Measurements from ENCODE around the gene PHACTR2. TPM values are rescaled to one million over a fixed set of nuclear protein-coding genes. Genes with fewer than 3 reads are reported as not detected.
"Not testable (repeated sequence)": the region's sequence is repeated elsewhere in the genome, so short reads cannot be mapped to it uniquely, and the experiment has no call there.

PHACTR2 gene
- total RNA-seq, 4 donors from 2014 or later = 25.4 to 31.8 (median 26.1) TPM

DNA sequence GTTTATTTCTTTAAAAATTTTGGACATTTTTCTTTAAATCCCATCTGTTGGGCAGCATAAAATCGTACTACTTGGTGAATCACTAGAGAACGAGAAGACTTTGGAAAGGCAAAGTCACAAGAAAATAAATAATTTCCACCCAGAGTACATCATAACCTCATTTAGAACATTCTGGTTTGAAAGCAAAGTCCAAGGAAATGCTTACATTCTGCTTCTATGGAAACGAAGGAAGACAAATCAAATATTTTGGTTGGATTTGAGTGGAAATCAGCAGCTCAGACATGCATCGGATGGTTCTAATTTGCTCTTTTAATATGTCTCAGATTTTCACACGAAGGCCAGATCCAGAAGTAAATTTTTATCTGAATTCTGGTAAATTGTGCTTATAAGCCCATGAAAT lies 104.7 kb downstream of the PHACTR2 start:
- H3K4me3 ChIP-seq = no peak overlapping the region
- peaks cover 0 to 42% of the 10 kb centered on the region in 2 donors for H3K36me3 ChIP-seq
- H3K9me3 ChIP-seq = no peaks in the 10 kb centered on the region
- in situ Hi-C loops (cut with MboI; ENCODE audit: low sequenced_read_pairs in 4 of 4) (no loop called here), intact Hi-C loops (cut with DNase I; ENCODE audit: low total_unique reads) (no loop called here)
- no peak overlapping the region for H3K27ac ChIP-seq
- TF ChIP-seq POLR2A (IDR thresholded peaks at IDR 0.05) = no peak
- TF ChIP-seq, protein P1, sequence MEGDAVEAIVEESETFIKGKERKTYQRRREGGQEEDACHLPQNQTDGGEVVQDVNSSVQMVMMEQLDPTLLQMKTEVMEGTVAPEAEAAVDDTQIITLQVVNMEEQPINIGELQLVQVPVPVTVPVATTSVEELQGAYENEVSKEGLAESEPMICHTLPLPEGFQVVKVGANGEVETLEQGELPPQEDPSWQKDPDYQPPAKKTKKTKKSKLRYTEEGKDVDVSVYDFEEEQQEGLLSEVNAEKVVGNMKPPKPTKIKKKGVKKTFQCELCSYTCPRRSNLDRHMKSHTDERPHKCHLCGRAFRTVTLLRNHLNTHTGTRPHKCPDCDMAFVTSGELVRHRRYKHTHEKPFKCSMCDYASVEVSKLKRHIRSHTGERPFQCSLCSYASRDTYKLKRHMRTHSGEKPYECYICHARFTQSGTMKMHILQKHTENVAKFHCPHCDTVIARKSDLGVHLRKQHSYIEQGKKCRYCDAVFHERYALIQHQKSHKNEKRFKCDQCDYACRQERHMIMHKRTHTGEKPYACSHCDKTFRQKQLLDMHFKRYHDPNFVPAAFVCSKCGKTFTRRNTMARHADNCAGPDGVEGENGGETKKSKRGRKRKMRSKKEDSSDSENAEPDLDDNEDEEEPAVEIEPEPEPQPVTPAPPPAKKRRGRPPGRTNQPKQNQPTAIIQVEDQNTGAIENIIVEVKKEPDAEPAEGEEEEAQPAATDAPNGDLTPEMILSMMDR (IDR thresholded peaks at IDR 0.05 in 4 of 5, conservative IDR thresholded peaks at IDR 0.05 in 1 of 5) = no peak
- DNase-seq (no peak), ATAC-seq (no peak)
- H3K4me1 ChIP-seq = no peaks in the 10 kb centered on the region
- H3K27me3 ChIP-seq = no peaks in the 10 kb centered on the region

DNA sequence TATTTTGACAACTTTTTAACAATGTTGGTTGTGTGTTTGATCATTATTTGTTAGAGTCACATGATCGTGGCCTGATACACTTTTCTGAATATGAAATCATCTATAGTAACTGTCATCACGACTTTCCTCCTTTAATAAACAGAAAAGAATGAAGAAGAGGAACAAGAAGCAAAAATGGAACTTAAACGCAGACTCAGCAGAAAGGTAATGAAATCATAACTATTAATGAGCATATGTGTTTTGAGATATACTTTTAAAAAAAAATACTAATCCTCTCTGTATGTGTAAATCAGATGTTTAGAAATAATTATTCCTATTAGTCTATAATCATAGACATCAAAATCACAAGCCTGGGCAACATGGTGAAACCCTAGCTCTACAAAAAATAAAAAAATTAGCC lies 105.3 kb downstream of the PHACTR2 start:
- ATAC-seq = no peak
- no peak for DNase-seq
- intact Hi-C loops (cut with DNase I; ENCODE audit: low total_unique reads) (no loop called here), in situ Hi-C loops (cut with MboI; ENCODE audit: low sequenced_read_pairs in 4 of 4) (no loop called here)
- Histone ChIP-seq H3K4me3 (no peak overlapping the region), H3K9me3 (no peaks in the 10 kb centered on the region), H3K4me1 (no peaks in the 10 kb centered on the region), H3K27me3 (no peaks in the 10 kb centered on the region), H3K27ac (no peak overlapping the region), H3K36me3 (peaks cover 0 to 36% of the 10 kb centered on the region in 2 donors)
- TF ChIP-seq POLR2A (IDR thresholded peaks at IDR 0.05) = no peak
- TF ChIP-seq, protein P1 (IDR thresholded peaks at IDR 0.05 in 4 of 5, conservative IDR thresholded peaks at IDR 0.05 in 1 of 5) = no peak

DNA sequence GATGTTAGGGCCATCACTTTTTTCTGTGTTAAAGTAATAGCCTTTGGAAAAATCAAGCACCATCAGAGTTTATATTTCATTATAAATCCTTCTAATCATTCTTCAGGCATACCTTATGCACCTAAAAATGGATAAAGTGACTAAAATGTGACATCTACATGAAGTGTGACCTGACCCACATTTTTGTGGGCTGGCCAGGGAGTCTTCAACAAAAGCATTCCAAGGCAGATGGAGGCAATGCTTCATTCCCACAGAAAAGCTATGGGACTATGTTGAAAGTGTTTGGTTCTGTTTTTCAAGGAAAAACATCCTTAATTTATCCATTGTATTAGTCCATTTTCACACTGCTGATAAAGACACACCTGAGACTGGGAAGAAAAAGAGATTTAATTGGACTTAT lies 106.6 kb downstream of the PHACTR2 start:
- Histone ChIP-seq H3K9me3 (no peaks in the 10 kb centered on the region), H3K27me3 (no peaks in the 10 kb centered on the region), H3K4me3 (no peak overlapping the region), H3K27ac (no peak overlapping the region), H3K4me1 (no peaks in the 10 kb centered on the region), H3K36me3 (peaks cover 0 to 49% of the 10 kb centered on the region in 2 donors)
- in situ Hi-C loops (cut with MboI; ENCODE audit: low sequenced_read_pairs in 4 of 4) = no loop called here
- no peak for DNase-seq
- intact Hi-C loops (cut with DNase I; ENCODE audit: low total_unique reads) = no loop called here
- no peak for TF ChIP-seq POLR2A (IDR thresholded peaks at IDR 0.05)
- TF ChIP-seq, protein P1 (IDR thresholded peaks at IDR 0.05 in 4 of 5, conservative IDR thresholded peaks at IDR 0.05 in 1 of 5) = no peak
- ATAC-seq = no peak

DNA sequence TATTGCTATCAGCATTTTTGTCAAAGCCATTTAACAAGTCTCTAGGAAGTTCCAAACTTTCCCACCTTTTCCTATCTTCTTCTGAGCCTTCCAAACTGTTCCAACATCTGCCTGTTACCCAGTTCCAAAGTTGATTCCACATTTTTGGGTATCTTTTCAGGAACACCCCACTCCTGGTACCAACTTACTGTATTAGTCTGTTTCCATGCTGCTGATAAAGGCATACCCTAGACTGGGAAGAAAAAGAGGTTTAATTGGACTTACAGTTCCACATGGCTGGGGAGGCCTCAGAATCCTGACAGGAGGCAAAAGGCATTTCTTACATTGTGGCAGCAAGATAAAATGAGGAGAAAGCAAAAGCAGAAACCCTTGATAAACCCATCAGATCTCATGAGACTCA lies 108.6 kb downstream of the PHACTR2 start:
- peaks cover 0 to 56% of the 10 kb centered on the region in 2 donors for H3K36me3 ChIP-seq
- H3K4me1 ChIP-seq; H3K9me3 ChIP-seq; H3K4me3 ChIP-seq; H3K27me3 ChIP-seq; DNase-seq; ATAC-seq; H3K27ac ChIP-seq; intact Hi-C loops (cut with DNase I; ENCODE audit: low total_unique reads); in situ Hi-C loops (cut with MboI; ENCODE audit: low sequenced_read_pairs in 4 of 4): not testable (repeated sequence)

DNA sequence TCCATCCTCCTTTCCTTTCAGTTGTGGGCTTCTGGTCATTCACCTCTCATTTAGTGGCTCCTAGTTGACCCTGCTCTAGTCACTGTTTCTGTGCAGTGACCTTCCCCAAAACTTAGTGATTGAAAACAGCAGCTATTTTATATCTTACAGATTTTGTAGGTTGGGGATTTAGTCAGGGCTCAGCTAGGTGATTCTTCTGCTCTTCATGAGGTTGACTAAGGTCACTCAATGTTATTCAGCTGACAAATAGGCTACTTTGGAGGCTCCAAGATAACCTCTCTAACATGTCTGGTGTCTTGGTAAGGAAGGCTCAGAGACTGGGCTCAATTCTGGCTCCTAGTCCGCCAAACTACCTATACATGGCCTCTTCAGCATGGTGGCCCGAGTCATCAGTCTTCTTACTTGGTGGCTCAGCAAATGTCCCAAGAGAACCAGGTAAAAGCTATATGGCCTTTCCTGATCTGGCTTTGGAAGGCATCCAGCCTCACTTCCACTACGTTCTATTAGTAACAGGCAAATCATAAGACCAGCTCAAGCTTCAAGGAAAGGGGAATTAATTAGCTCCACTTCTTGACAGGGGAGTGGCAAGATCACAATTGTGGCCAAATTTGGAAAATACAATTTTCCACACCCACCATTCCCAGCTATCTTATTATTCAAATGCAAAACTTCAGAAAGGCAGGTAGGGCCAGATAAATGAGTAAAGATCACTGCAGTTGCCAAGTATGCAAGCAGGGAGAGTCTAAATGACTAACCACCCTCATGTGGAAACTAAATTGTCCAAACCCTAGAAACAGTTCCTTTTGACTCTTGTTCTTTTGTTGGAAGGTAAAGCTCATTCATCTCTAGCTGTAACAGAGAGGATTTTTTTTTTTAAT lies 114.9 kb downstream of the PHACTR2 start:
- H3K4me3 ChIP-seq = no peak overlapping the region
- TF ChIP-seq, protein P1 (IDR thresholded peaks at IDR 0.05 in 4 of 5, conservative IDR thresholded peaks at IDR 0.05 in 1 of 5) = no peak
- no peak for TF ChIP-seq POLR2A (IDR thresholded peaks at IDR 0.05)
- in situ Hi-C loops (cut with MboI; ENCODE audit: low sequenced_read_pairs in 4 of 4) (no loop called here), intact Hi-C loops (cut with DNase I; ENCODE audit: low total_unique reads) (no loop called here)
- DNase-seq = no peak
- H3K27ac ChIP-seq = no peak overlapping the region
- H3K27me3 ChIP-seq = no peaks in the 10 kb centered on the region
- H3K9me3 ChIP-seq = no peaks in the 10 kb centered on the region
- no peaks in the 10 kb centered on the region for H3K4me1 ChIP-seq
- peaks cover 0 to 30% of the 10 kb centered on the region in 2 donors for H3K36me3 ChIP-seq
- no peak for ATAC-seq
